ENCODE measurements around the gene INTS14.

Gene INTS14

DNA sequence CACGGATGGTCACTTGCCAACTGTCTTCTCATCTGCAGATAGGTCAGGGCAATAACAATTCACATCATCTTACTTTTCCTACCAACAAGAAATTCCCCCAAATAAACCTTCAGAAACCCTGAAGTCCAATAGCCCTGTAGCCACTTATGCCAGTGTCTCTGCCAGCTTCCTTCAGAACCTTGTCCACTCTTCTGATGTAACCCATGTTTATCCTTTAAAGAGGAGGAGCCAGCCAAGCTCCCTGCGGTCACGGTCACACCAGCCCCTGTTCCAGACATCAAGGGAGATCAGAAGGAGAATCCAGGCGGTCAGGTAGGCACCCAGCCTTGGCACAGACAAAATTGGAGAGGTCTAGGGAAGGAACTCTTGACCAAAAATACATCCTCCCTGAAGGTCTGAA, 34.5 kb upstream of the INTS14 start:
- no peak overlapping the region for H3K27ac ChIP-seq (ENCODE audit: low read depth, low read length)
- H3K9me3 ChIP-seq (ENCODE audit: control insufficient read depth, insufficient read depth, low read depth, low read length): no peaks in the 10 kb centered on the region
- H3K36me3 ChIP-seq (ENCODE audit: control insufficient read depth, insufficient read depth, low read length): no peaks in the 10 kb centered on the region
- no peak overlapping the region for H3K4me3 ChIP-seq (ENCODE audit: low read depth, low read length)
- H3K4me1 ChIP-seq (ENCODE audit: control insufficient read depth, insufficient read depth, low read length): no peaks in the 10 kb centered on the region
- H3K9ac ChIP-seq (ENCODE audit: low read length): no peak overlapping the region
- H3K27me3 ChIP-seq (ENCODE audit: control insufficient read depth, insufficient read depth, low read length): no peaks in the 10 kb centered on the region

DNA sequence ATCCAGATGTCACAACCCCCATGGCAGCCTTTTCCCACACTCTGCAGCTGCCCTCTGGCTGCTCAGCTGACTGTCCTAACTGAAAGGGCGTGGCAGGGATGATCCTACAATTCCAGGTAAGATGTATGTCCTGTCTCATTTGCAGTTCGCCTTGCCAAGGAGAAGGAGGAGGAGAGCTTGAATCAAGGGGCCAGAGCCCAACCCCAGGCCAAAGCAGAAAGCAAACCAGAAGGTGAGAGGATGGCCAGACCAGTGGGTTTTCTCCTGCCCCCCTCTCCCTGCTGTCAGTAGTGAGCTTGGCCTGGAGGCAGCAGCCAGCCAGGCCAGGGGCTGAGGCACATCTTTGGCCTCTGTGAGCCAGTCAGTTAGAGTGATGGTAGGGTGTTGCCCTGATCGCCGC, 33.4 kb upstream of the INTS14 start:
- no peaks in the 10 kb centered on the region for H3K9me3 ChIP-seq (ENCODE audit: control insufficient read depth, insufficient read depth, low read depth, low read length)
- H3K4me3 ChIP-seq (ENCODE audit: low read depth, low read length): no peak overlapping the region
- H3K4me1 ChIP-seq (ENCODE audit: control insufficient read depth, insufficient read depth, low read length): no peaks in the 10 kb centered on the region
- H3K27ac ChIP-seq (ENCODE audit: low read depth, low read length): no peak overlapping the region
- H3K27me3 ChIP-seq (ENCODE audit: control insufficient read depth, insufficient read depth, low read length): no peaks in the 10 kb centered on the region
- no peak overlapping the region for H3K9ac ChIP-seq (ENCODE audit: low read length)
- no peaks in the 10 kb centered on the region for H3K36me3 ChIP-seq (ENCODE audit: control insufficient read depth, insufficient read depth, low read length)

GRCh38 chr15:65642594-65642993, 31.7 kb upstream of the INTS14 start:
- Histone ChIP-seq H3K9ac (ENCODE audit: low read length) (no peak overlapping the region), H3K9me3 (ENCODE audit: control insufficient read depth, insufficient read depth, low read depth, low read length) (no peaks in the 10 kb centered on the region), H3K27me3 (ENCODE audit: control insufficient read depth, insufficient read depth, low read length) (no peaks in the 10 kb centered on the region), H3K4me1 (ENCODE audit: control insufficient read depth, insufficient read depth, low read length) (peaks cover 5% of the 10 kb centered on the region; the same call in 1 of the 2 replicates), H3K36me3 (ENCODE audit: control insufficient read depth, insufficient read depth, low read length) (no peaks in the 10 kb centered on the region), H3K4me3 (ENCODE audit: low read depth, low read length) (no peak overlapping the region), H3K27ac (ENCODE audit: low read depth, low read length) (no peak overlapping the region)

GRCh38 chr15:65641768-65642475, 31.0 kb upstream of the INTS14 start:
- no peak overlapping the region for H3K9ac ChIP-seq (ENCODE audit: low read length)

GRCh38 chr15:65639509-65639908, 28.6 kb upstream of the INTS14 start:
- Histone ChIP-seq H3K4me1 (ENCODE audit: control insufficient read depth, insufficient read depth, low read length) (peaks cover 5% of the 10 kb centered on the region; the same call in 1 of the 2 replicates), H3K9me3 (ENCODE audit: control insufficient read depth, insufficient read depth, low read depth, low read length) (no peaks in the 10 kb centered on the region), H3K4me3 (ENCODE audit: low read depth, low read length) (no peak overlapping the region), H3K27me3 (ENCODE audit: control insufficient read depth, insufficient read depth, low read length) (no peaks in the 10 kb centered on the region), H3K27ac (ENCODE audit: low read depth, low read length) (no peak overlapping the region), H3K36me3 (ENCODE audit: control insufficient read depth, insufficient read depth, low read length) (no peaks in the 10 kb centered on the region), H3K9ac (ENCODE audit: low read length) (no peak overlapping the region)

More at GRCh38 chr15:65641768-65642475, 31.0 kb upstream of the INTS14 start:
- H3K9me3 ChIP-seq (ENCODE audit: control insufficient read depth, insufficient read depth, low read depth, low read length): no peaks in the 10 kb centered on the region
- no peaks in the 10 kb centered on the region for H3K36me3 ChIP-seq (ENCODE audit: control insufficient read depth, insufficient read depth, low read length)
- no peaks in the 10 kb centered on the region for H3K27me3 ChIP-seq (ENCODE audit: control insufficient read depth, insufficient read depth, low read length)
- H3K27ac ChIP-seq (ENCODE audit: low read depth, low read length): no peak overlapping the region
- no peak overlapping the region for H3K4me3 ChIP-seq (ENCODE audit: low read depth, low read length)
- peaks cover 5% of the 10 kb centered on the region; the same call in 1 of the 2 replicates for H3K4me1 ChIP-seq (ENCODE audit: control insufficient read depth, insufficient read depth, low read length)

GRCh38 chr15:65638681-65639089, 27.8 kb upstream of the INTS14 start:
- H3K4me3 ChIP-seq (ENCODE audit: low read depth, low read length): no peak overlapping the region
- no peak overlapping the region for H3K27ac ChIP-seq (ENCODE audit: low read depth, low read length)
- H3K27me3 ChIP-seq (ENCODE audit: control insufficient read depth, insufficient read depth, low read length): no peaks in the 10 kb centered on the region
- no peaks in the 10 kb centered on the region for H3K9me3 ChIP-seq (ENCODE audit: control insufficient read depth, insufficient read depth, low read depth, low read length)
- no peak overlapping the region for H3K9ac ChIP-seq (ENCODE audit: low read length)
- H3K4me1 ChIP-seq (ENCODE audit: control insufficient read depth, insufficient read depth, low read length): peaks cover 5% of the 10 kb centered on the region; the same call in 1 of the 2 replicates
- no peaks in the 10 kb centered on the region for H3K36me3 ChIP-seq (ENCODE audit: control insufficient read depth, insufficient read depth, low read length)

DNA sequence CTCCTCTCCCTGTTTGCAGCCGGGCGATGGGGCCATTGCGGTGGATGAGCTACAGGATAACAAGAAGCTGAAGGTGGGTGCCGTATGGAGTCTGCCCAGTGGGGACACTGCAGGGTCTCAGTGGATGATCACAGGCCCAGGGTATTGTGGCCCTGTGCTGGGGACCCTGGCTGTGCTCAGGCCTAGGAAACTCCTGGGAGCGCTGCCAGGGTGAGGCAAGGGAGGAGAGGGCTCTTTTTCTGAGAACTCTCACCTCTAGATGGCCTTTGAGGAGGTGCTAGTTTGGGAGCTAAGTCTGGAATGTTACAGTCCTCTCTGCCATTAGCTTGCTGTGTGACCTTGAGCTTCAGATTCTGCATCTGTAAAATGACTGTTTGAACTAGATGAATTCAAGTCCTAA, 27.2 kb upstream of the INTS14 start:
- Histone ChIP-seq H3K4me3 (ENCODE audit: low read depth, low read length) (no peak overlapping the region), H3K27me3 (ENCODE audit: control insufficient read depth, insufficient read depth, low read length) (no peaks in the 10 kb centered on the region), H3K9ac (ENCODE audit: low read length) (no peak overlapping the region)

GRCh38 chr15:65634356-65634755, 23.4 kb upstream of the INTS14 start:
- H3K4me3 ChIP-seq (ENCODE audit: low read depth, low read length): no peak overlapping the region
- peaks cover 7% of the 10 kb centered on the region; the same call in 1 of the 2 replicates for H3K4me1 ChIP-seq (ENCODE audit: control insufficient read depth, insufficient read depth, low read length)
- no peak overlapping the region for H3K9ac ChIP-seq (ENCODE audit: low read length)
- H3K36me3 ChIP-seq (ENCODE audit: control insufficient read depth, insufficient read depth, low read length): no peaks in the 10 kb centered on the region
- H3K9me3 ChIP-seq (ENCODE audit: control insufficient read depth, insufficient read depth, low read depth, low read length): no peaks in the 10 kb centered on the region
- H3K27ac ChIP-seq (ENCODE audit: low read depth, low read length): no peak overlapping the region
- H3K27me3 ChIP-seq (ENCODE audit: control insufficient read depth, insufficient read depth, low read length): no peaks in the 10 kb centered on the region

More for the DNA sequence above, 27.2 kb upstream of the INTS14 start:
- Histone ChIP-seq H3K36me3 (ENCODE audit: control insufficient read depth, insufficient read depth, low read length) (no peaks in the 10 kb centered on the region), H3K4me1 (ENCODE audit: control insufficient read depth, insufficient read depth, low read length) (peaks cover 5% of the 10 kb centered on the region; the same call in 1 of the 2 replicates), H3K9me3 (ENCODE audit: control insufficient read depth, insufficient read depth, low read depth, low read length) (no peaks in the 10 kb centered on the region), H3K27ac (ENCODE audit: low read depth, low read length) (no peak overlapping the region)

- Histone ChIP-seq H3K4me1 (ENCODE audit: control insufficient read depth, insufficient read depth, low read length) (peaks cover 8% of the 10 kb centered on the region; the same call in 1 of the 2 replicates), H3K36me3 (ENCODE audit: control insufficient read depth, insufficient read depth, low read length) (no peaks in the 10 kb centered on the region), H3K9ac (ENCODE audit: low read length) (no peak overlapping the region), H3K4me3 (ENCODE audit: low read depth, low read length) (no peak overlapping the region), H3K9me3 (ENCODE audit: control insufficient read depth, insufficient read depth, low read depth, low read length) (no peaks in the 10 kb centered on the region), H3K27me3 (ENCODE audit: control insufficient read depth, insufficient read depth, low read length) (no peaks in the 10 kb centered on the region), H3K27ac (ENCODE audit: low read depth, low read length) (no peak overlapping the region)
These were observed 22.8 kb upstream of the INTS14 start for GRCh38 chr15:65633752-65634151.

GRCh38 chr15:65632780-65633375, 21.9 kb upstream of the INTS14 start:
- Histone ChIP-seq H3K4me3 (ENCODE audit: low read depth, low read length) (no peak overlapping the region), H3K4me1 (ENCODE audit: control insufficient read depth, insufficient read depth, low read length) (peaks cover 3% of the 10 kb centered on the region; the same call in 1 of the 2 replicates), H3K9me3 (ENCODE audit: control insufficient read depth, insufficient read depth, low read depth, low read length) (no peaks in the 10 kb centered on the region), H3K27ac (ENCODE audit: low read depth, low read length) (no peak overlapping the region), H3K36me3 (ENCODE audit: control insufficient read depth, insufficient read depth, low read length) (no peaks in the 10 kb centered on the region), H3K9ac (ENCODE audit: low read length) (no peak overlapping the region), H3K27me3 (ENCODE audit: control insufficient read depth, insufficient read depth, low read length) (no peaks in the 10 kb centered on the region)

- no peaks in the 10 kb centered on the region for H3K9me3 ChIP-seq (ENCODE audit: control insufficient read depth, insufficient read depth, low read depth, low read length)
- no peak overlapping the region for H3K9ac ChIP-seq (ENCODE audit: low read length)
- no peak overlapping the region for H3K4me3 ChIP-seq (ENCODE audit: low read depth, low read length)
- H3K4me1 ChIP-seq (ENCODE audit: control insufficient read depth, insufficient read depth, low read length): peaks cover 3% of the 10 kb centered on the region; the same call in 1 of the 2 replicates
- no peaks in the 10 kb centered on the region for H3K27me3 ChIP-seq (ENCODE audit: control insufficient read depth, insufficient read depth, low read length)
- H3K27ac ChIP-seq (ENCODE audit: low read depth, low read length): no peak overlapping the region
- H3K36me3 ChIP-seq (ENCODE audit: control insufficient read depth, insufficient read depth, low read length): no peaks in the 10 kb centered on the region
These were observed 20.6 kb upstream of the INTS14 start for GRCh38 chr15:65631503-65631902.

Data from HUES6 (cell line).